ENCODE data around the gene KLHL15. TPM values are rescaled to one million over a fixed set of nuclear protein-coding genes. Genes with fewer than 3 reads are reported as not detected.

Gene KLHL15
- polyA plus RNA-seq, 1 of the 3 experiments (the other 2 are of a cell fraction): 2.4 TPM

- no peak for TF ChIP-seq MEF2A (IDR thresholded peaks at IDR 0.05; ENCODE audit: borderline replicate concordance, low read depth)
These were observed 9.3 kb downstream of the KLHL15 start (continued) for GRCh38 chrX:24017674-24018073.

- Histone ChIP-seq H2AFZ (ENCODE audit: low read depth) (no peak overlapping the region), H3F3A (replicated peaks; ENCODE audit: insufficient read depth) (no peaks in the 10 kb centered on the region), H3K79me2 (ENCODE audit: insufficient read depth) (peaks cover 90% of the 10 kb centered on the region), H3K27me3 (ENCODE audit: insufficient read depth) (no peaks in the 10 kb centered on the region; the same call in 1 of the 2 replicates), H3K36me3 (replicated peaks in 1 of 2; ENCODE audit: control insufficient read depth in 1 of 2, insufficient read depth in 2 of 2, low read length in 1 of 2) (no peaks in the 10 kb centered on the region), H3K4me1 (ENCODE audit: control insufficient read depth in 1 of 2, insufficient read depth in 2 of 2, low read depth in 1 of 2, low read length in 1 of 2) (no peaks in the 10 kb centered on the region), H3K4me3 (ENCODE audit: low read depth in 2 of 2, low read length in 1 of 2) (no peak overlapping the region), H3K9me2 (no peaks in the 10 kb centered on the region), H3K4me2 (no peak overlapping the region), H3K9ac (no peak overlapping the region), H3K27ac (ENCODE audit: low read depth in 2 of 2, low read length in 1 of 2) (no peak overlapping the region), H4K20me1 (ENCODE audit: insufficient read depth) (no peaks in the 10 kb centered on the region), H3K9me3 (no peaks in the 10 kb centered on the region)
- ChIA-PET POLR2A (no interaction called here), CTCF (no interaction called here)
- TF ChIP-seq CTCF (IDR thresholded peaks at IDR 0.05): no peak
- no peak for TF ChIP-seq RFX5 (IDR thresholded peaks at IDR 0.05; ENCODE audit: low read length)
- TF ChIP-seq MAX (IDR thresholded peaks at IDR 0.05; ENCODE audit: low read depth): no peak
- TF ChIP-seq MEF2A (IDR thresholded peaks at IDR 0.05; ENCODE audit: borderline replicate concordance, low read depth): no peak
- TF ChIP-seq SMC3 (IDR thresholded peaks at IDR 0.05; ENCODE audit: low read depth, low read length): no peak
- no peak for TF ChIP-seq RCOR1 (IDR thresholded peaks at IDR 0.05; ENCODE audit: low read length)
- DNase-seq: no peak
- WGBS (ENCODE audit: low lambda C conversion rate): 31% methylated on average over 5 of the region's 5 CpGs
These were observed 12.5 kb downstream of the KLHL15 start for GRCh38 chrX:24014388-24015018.

GRCh38 chrX:24012266-24012665 lies 14.7 kb downstream of the KLHL15 start:
- Histone ChIP-seq H3K4me3 (ENCODE audit: low read depth in 2 of 2, low read length in 1 of 2) (no peak overlapping the region), H3K36me3 (replicated peaks in 1 of 2; ENCODE audit: control insufficient read depth in 1 of 2, insufficient read depth in 2 of 2, low read length in 1 of 2) (no peaks in the 10 kb centered on the region), H2AFZ (ENCODE audit: low read depth) (no peak overlapping the region), H3K9me2 (no peaks in the 10 kb centered on the region), H3K9me3 (no peaks in the 10 kb centered on the region), H3K4me2 (no peak overlapping the region), H3K27me3 (ENCODE audit: insufficient read depth) (no peaks in the 10 kb centered on the region; the same call in 1 of the 2 replicates), H3F3A (replicated peaks; ENCODE audit: insufficient read depth) (no peaks in the 10 kb centered on the region), H3K79me2 (ENCODE audit: insufficient read depth) (peaks cover 86% of the 10 kb centered on the region), H3K27ac (ENCODE audit: low read depth in 2 of 2, low read length in 1 of 2) (no peak overlapping the region), H3K9ac (no peak overlapping the region), H4K20me1 (ENCODE audit: insufficient read depth) (no peaks in the 10 kb centered on the region), H3K4me1 (ENCODE audit: control insufficient read depth in 1 of 2, insufficient read depth in 2 of 2, low read depth in 1 of 2, low read length in 1 of 2) (no peaks in the 10 kb centered on the region)
- POLR2A ChIA-PET: no interaction called here
- no peak for DNase-seq
- whole genome bisulfite sequencing (ENCODE audit: low lambda C conversion rate): 37% methylated on average over 1 of the region's 1 CpG
- TF ChIP-seq RAD21 (IDR thresholded peaks at IDR 0.05; ENCODE audit: low read length) (no peak), ELF1 (IDR thresholded peaks at IDR 0.05) (no peak), TCF12 (IDR thresholded peaks at IDR 0.05) (no peak), RXRA (IDR thresholded peaks at IDR 0.05; ENCODE audit: borderline replicate concordance, low read depth) (no peak), YY1 (IDR thresholded peaks at IDR 0.05; ENCODE audit: low read depth) (no peak), JUND (IDR thresholded peaks at IDR 0.05) (no peak), PBX3 (IDR thresholded peaks at IDR 0.05) (no peak), NFIC (IDR thresholded peaks at IDR 0.05; ENCODE audit: borderline replicate concordance) (no peak)
- TF ChIP-seq, protein P1, sequence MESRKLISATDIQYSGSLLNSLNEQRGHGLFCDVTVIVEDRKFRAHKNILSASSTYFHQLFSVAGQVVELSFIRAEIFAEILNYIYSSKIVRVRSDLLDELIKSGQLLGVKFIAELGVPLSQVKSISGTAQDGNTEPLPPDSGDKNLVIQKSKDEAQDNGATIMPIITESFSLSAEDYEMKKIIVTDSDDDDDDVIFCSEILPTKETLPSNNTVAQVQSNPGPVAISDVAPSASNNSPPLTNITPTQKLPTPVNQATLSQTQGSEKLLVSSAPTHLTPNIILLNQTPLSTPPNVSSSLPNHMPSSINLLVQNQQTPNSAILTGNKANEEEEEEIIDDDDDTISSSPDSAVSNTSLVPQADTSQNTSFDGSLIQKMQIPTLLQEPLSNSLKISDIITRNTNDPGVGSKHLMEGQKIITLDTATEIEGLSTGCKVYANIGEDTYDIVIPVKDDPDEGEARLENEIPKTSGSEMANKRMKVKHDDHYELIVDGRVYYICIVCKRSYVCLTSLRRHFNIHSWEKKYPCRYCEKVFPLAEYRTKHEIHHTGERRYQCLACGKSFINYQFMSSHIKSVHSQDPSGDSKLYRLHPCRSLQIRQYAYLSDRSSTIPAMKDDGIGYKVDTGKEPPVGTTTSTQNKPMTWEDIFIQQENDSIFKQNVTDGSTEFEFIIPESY (IDR thresholded peaks at IDR 0.05; ENCODE audit: borderline replicate concordance, low read depth): no peak
- CTCF ChIA-PET: interaction anchor here (1.3 to 2.0 kb wide), 2 partner anchors 11 to 229 kb away, joined by 4 read pairs; partner anchors contain the start of gene SAT1
